H1 (cell line): ENCODE measurements around the gene SH3RF3. TPM values are rescaled to one million over a fixed set of nuclear protein-coding genes. Genes with fewer than 3 reads are reported as not detected.

Experiments
- CTCF ChIA-PET: fragments of 300-600 bp; sonication (Branson Sonifier 250); formaldehyde crosslinking; loops from one replicate; lab custom pipeline; 2021; ENCODE audit not compliant: partially characterized antibody; lab: Charles Lee
- POLR2A ChIA-PET: fragments of 300-600 bp; sonication (Branson Sonifier 250); formaldehyde crosslinking; loops from one replicate; lab custom pipeline; 2021; ENCODE audit warnings: inconsistent platforms; ENCODE audit not compliant: partially characterized antibody; lab: Charles Lee
- DNase-seq, 2 experiments: peaks; one replicate each; pipeline versions ENCODE4 v3.0.0 to v3.0.0-alpha.2; 2010 to 2022; ENCODE audit warnings: low spot score in 2 of 2, low read depth in 1 of 2, mixed read lengths in 1 of 2
- FAIRE-seq: peaks from 2 replicates; lab custom pipeline; 2011; peaks lifted over from hg19 to GRCh38; lab: Jason Lieb, UNC
- H2AFZ ChIP-seq: 2 replicates; pipeline ENCODE4 v1.8.1; 2012; ENCODE audit warnings: low read length, inconsistent platforms
- H2AK5ac ChIP-seq: 2 replicates; pipeline ENCODE4 v1.6.1; 2013; ENCODE audit warnings: low read depth, low read length
- H2BK120ac ChIP-seq: replicated peaks from 2 replicates; pipeline ENCODE3; 2013; ENCODE audit warnings: low read depth, low read length, inconsistent platforms
- H2BK12ac ChIP-seq: 2 replicates; pipeline ENCODE4 v1.6.1; 2013; ENCODE audit warnings: low read depth, low read length
- H2BK15ac ChIP-seq: 2 replicates; pipeline ENCODE4 v1.6.1; 2013; ENCODE audit warnings: low read length
- H2BK20ac ChIP-seq: 2 replicates; pipeline ENCODE4 v1.6.1; 2013; ENCODE audit warnings: low read length
- H2BK5ac ChIP-seq: 2 replicates; pipeline ENCODE4 v1.6.1; 2013; ENCODE audit warnings: low read depth, low read length
- H3K14ac ChIP-seq: 2 replicates; pipeline ENCODE4 v1.6.1; 2013; ENCODE audit warnings: inconsistent platforms; ENCODE audit not compliant: insufficient read length
- H3K18ac ChIP-seq: 2 replicates; pipeline ENCODE4 v1.6.1; 2013; ENCODE audit warnings: low read length; ENCODE audit errors: extremely low read depth
- H3K23ac ChIP-seq: 2 replicates; pipeline ENCODE4 v1.6.1; 2013; ENCODE audit warnings: inconsistent platforms; ENCODE audit not compliant: insufficient read length
- H3K23me2 ChIP-seq: 2 replicates; pipeline ENCODE4 v1.6.1; 2013; ENCODE audit warnings: low read depth, low read length
- H3K27ac ChIP-seq: 2 replicates; pipeline ENCODE4 v1.6.1; 2011; ENCODE audit warnings: low read depth, low read length, inconsistent platforms
- H3K27me3 ChIP-seq, 4 experiments: replicated peaks in 1 of 4; 1 replicate in 1 of 4; 2 replicates in 3 of 4; pipeline versions ENCODE4 v1.6.1 to v1.8.1; 2011 to 2013; ENCODE audit warnings: low read length in 3 of 4, mild to moderate bottlenecking in 3 of 4, inconsistent platforms in 2 of 4, mixed read lengths in 2 of 4, moderate library complexity in 1 of 4; ENCODE audit not compliant: control insufficient read depth in 3 of 4, insufficient read depth in 3 of 4; ENCODE audit errors: extremely low read depth in 1 of 4
- H3K36me3 ChIP-seq, 4 experiments: 2 replicates each; pipeline versions ENCODE4 v1.6.1 to v1.8.1; 2011 to 2013; ENCODE audit warnings: mild to moderate bottlenecking in 4 of 4, low read length in 3 of 4, moderate library complexity in 2 of 4, control low read depth in 1 of 4, inconsistent platforms in 1 of 4; ENCODE audit not compliant: insufficient read depth in 4 of 4, control insufficient read depth in 2 of 4
- H3K4ac ChIP-seq: replicated peaks from 2 replicates; pipeline ENCODE3; 2013; ENCODE audit warnings: low read length, low read depth, mixed read lengths, inconsistent platforms; ENCODE audit not compliant: insufficient read length
- H3K4me1 ChIP-seq, 4 experiments: replicated peaks in 1 of 4; 1 replicate in 1 of 4; 2 replicates in 3 of 4; pipeline versions ENCODE4 v1.6.1 to v1.8.1; 2011 to 2013; ENCODE audit warnings: low read length in 3 of 4, inconsistent platforms in 2 of 4, mixed read lengths in 1 of 4; ENCODE audit not compliant: insufficient read depth in 4 of 4, control insufficient read depth in 3 of 4
- H3K4me2 ChIP-seq, 2 experiments: 2 replicates each; pipeline versions ENCODE4 v1.6.1 to v1.8.1; 2011 to 2013; ENCODE audit warnings: low read depth in 2 of 2, low read length in 2 of 2, control low read depth in 1 of 2, inconsistent platforms in 1 of 2, mild to moderate bottlenecking in 1 of 2; ENCODE audit not compliant: insufficient read depth in 1 of 2
- H3K4me3 ChIP-seq, 4 experiments: fragments of 200-600, 300-600 bp in 1 of 4; sonication (generic), shearing (Covaris generic), sonication (Bioruptor Twin) in 1 of 4; 2 replicates each; pipeline versions ENCODE4 v1.5.1 to v1.8.1; 2011 to 2016; ENCODE audit warnings: low read length in 4 of 4, low read depth in 3 of 4, control low read depth in 2 of 4, inconsistent platforms in 2 of 4, mild to moderate bottlenecking in 2 of 4, mixed read lengths in 1 of 4, moderate library complexity in 1 of 4; ENCODE audit not compliant: insufficient read depth in 2 of 4; ENCODE audit errors: extremely low read depth in 1 of 4
- H3K56ac ChIP-seq: replicated peaks from 2 replicates; pipeline ENCODE3; 2013; ENCODE audit warnings: low read depth, mild to moderate bottlenecking, mixed read lengths, low read length, inconsistent platforms; ENCODE audit not compliant: insufficient read length
- H3K79me1 ChIP-seq: 2 replicates; pipeline ENCODE4 v1.6.1; 2013; ENCODE audit warnings: low read depth, low read length, control low read depth
- H3K79me2 ChIP-seq, 2 experiments: 2 replicates each; pipeline versions ENCODE4 v1.6.1 to v1.8.1; 2012 to 2013; ENCODE audit warnings: low read length in 2 of 2, mild to moderate bottlenecking in 2 of 2, inconsistent platforms in 1 of 2; ENCODE audit not compliant: insufficient read depth in 2 of 2, control insufficient read depth in 1 of 2
- H3K9ac ChIP-seq, 4 experiments: replicated peaks in 1 of 4; 1 replicate in 1 of 4; 2 replicates in 3 of 4; pipeline versions ENCODE4 v1.6.1 to v1.8.1; 2011 to 2013; ENCODE audit warnings: low read depth in 3 of 4, low read length in 3 of 4, control low read depth in 2 of 4, mild to moderate bottlenecking in 2 of 4, moderate library complexity in 2 of 4, inconsistent platforms in 1 of 4; ENCODE audit errors: extremely low read depth in 1 of 4
- H3K9me3 ChIP-seq, 2 experiments: 2 replicates each; pipeline versions ENCODE4 v1.6.1 to v1.8.1; 2012 to 2013; ENCODE audit warnings: mild to moderate bottlenecking in 2 of 2, moderate library complexity in 2 of 2, control low read depth in 1 of 2, inconsistent platforms in 1 of 2, low read depth in 1 of 2, low read length in 1 of 2, mixed read lengths in 1 of 2; ENCODE audit not compliant: insufficient read depth in 2 of 2
- H4K20me1 ChIP-seq, 2 experiments: replicated peaks in 1 of 2; 2 replicates each; pipeline versions ENCODE3 to v1.8.1; 2011 to 2013; ENCODE audit warnings: inconsistent platforms in 2 of 2, low read length in 2 of 2, mild to moderate bottlenecking in 1 of 2; ENCODE audit not compliant: insufficient read depth in 2 of 2, control insufficient read depth in 1 of 2
- H4K5ac ChIP-seq: 2 replicates; pipeline ENCODE4 v1.6.1; 2013; ENCODE audit warnings: low read length, low read depth, mixed read lengths, inconsistent platforms; ENCODE audit not compliant: insufficient read length
- H4K8ac ChIP-seq: 2 replicates; pipeline ENCODE4 v1.8.0; 2013; ENCODE audit warnings: mild to moderate bottlenecking, moderate library complexity, low read length, inconsistent platforms; ENCODE audit not compliant: insufficient read depth; ENCODE audit errors: extremely low read depth
- H4K91ac ChIP-seq: replicated peaks from 2 replicates; pipeline ENCODE3; 2013; ENCODE audit warnings: low read length, mixed read lengths, inconsistent platforms; ENCODE audit not compliant: insufficient read length
- RFX5 ChIP-seq: IDR thresholded peaks from 2 replicates; pipeline ENCODE4 v1.6.1; 2011; ENCODE audit warnings: low read depth, low read length, improper control_type of control experiment, borderline replicate concordance
- WGBS, 2 experiments: shearing (Covaris generic) in 1 of 2; methylation state at CpG; one replicate each; pipeline versions ENCODE4 v1.1.6 to v1.1.7; 2013 to 2015; ENCODE audit warnings: low lambda C conversion rate in 2 of 2, mixed read lengths in 2 of 2, inconsistent platforms in 1 of 2, low coverage in 1 of 2, missing lambda C conversion rate in 1 of 2; ENCODE audit not compliant: insufficient replicate concordance in 2 of 2, insufficient coverage in 1 of 2, insufficient read length in 1 of 2; ENCODE audit errors: extremely low coverage in 1 of 2, missing lambda C conversion rate in 1 of 2; 5-methylcytosine and 5-hydroxymethylcytosine counted together
- polyA plus RNA-seq, 7 experiments: library from polyadenylated mRNA; depleted of rRNA in 3 of 7; stranded (reverse) in 5 of 7; unstranded in 2 of 7; fragments of >200 nt in 5 of 7; fragments of 200-250 nt in 2 of 7; gene quantifications; 1 replicate in 5 of 7; 2 replicates in 1 of 7; 4 replicates in 1 of 7; pipeline versions ENCODE4 v1.2.1 to v1.2.3, GENCODE V29; 2011 to 2013; ENCODE audit warnings: missing spikeins in 2 of 7, mixed read lengths in 2 of 7
- total RNA-seq: library from RNA; stranded (reverse); fragmentation: NEBNext Ultra II Directional; extraction: Animal tissue kit (Norgen Biotek cat#: 25700); gene quantifications from 2 replicates; pipeline ENCODE4 v1.2.1, GENCODE V29; 2021

Gene SH3RF3
- total and polyA plus RNA-seq, 2 of the 8 experiments (the other 6 are each of a cell fraction or from before 2014, with no cell fraction given): 0.11 to 0.65 TPM

DNA sequence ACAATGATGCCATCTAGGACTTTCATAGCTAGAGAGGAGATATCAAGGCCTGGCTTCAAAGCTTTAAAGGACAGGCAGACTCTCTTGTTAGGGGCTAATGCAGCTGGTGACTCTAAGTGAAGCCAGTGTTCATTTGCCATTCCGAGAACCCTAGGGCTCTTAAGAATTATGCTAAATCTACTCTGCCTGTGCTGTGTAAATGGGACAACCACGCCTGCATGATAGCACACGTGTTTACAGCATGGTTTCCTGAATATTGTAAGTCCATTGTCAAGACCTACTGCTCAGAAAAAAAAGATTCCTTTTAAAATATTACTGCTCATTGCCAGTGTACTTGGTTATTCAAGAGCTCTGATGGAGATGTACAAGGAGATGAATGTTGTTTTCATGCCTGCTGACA is 296.4 kb downstream of the SH3RF3 start:
- no peak overlapping the region for H2AFZ ChIP-seq
- H2BK120ac ChIP-seq: no peak overlapping the region
- no peak for TF ChIP-seq RFX5
- H2BK20ac ChIP-seq: no peak overlapping the region
- H3K4me3 ChIP-seq: no peak overlapping the region
- no peaks in the 10 kb centered on the region for H3K27me3 ChIP-seq
- no peak overlapping the region for H4K5ac ChIP-seq
- DNase-seq (no peak), FAIRE-seq (no peak)
- H4K20me1 ChIP-seq: no peaks in the 10 kb centered on the region
- ChIA-PET CTCF (interaction anchor here (0.6 to 2.6 kb wide), 5 partner anchors 10 to 161 kb away, joined by 3 to 16 read pairs (median 3); no protein-coding TSS in a partner anchor), POLR2A (interaction anchor here (0.9 kb wide), 1 partner anchor 15 kb away, joined by 3 read pairs; no protein-coding TSS in a partner anchor)
- no peak overlapping the region for H3K14ac ChIP-seq
- no peak overlapping the region for H2BK15ac ChIP-seq
- H3K4me1 ChIP-seq: no peaks in the 10 kb centered on the region
- no peaks in the 10 kb centered on the region for H3K9me3 ChIP-seq
- 96% methylated on average over 3 of the region's 3 CpGs; no CpG with 5 or more reads in 1 of the 2 experiments for WGBS, 2 experiments
- no peak overlapping the region for H4K91ac ChIP-seq
- no peaks in the 10 kb centered on the region for H3K79me2 ChIP-seq
- H3K4ac ChIP-seq: no peak overlapping the region
- H3K9ac ChIP-seq: no peak overlapping the region
- no peak overlapping the region for H3K27ac ChIP-seq
- H2BK5ac ChIP-seq: no peak overlapping the region
- no peaks in the 10 kb centered on the region for H3K23me2 ChIP-seq
- H3K36me3 ChIP-seq: no peaks in the 10 kb centered on the region
- H2BK12ac ChIP-seq: no peak overlapping the region
- no peak overlapping the region for H4K8ac ChIP-seq
- H3K18ac ChIP-seq: no peak overlapping the region
- H2AK5ac ChIP-seq: no peak overlapping the region
- no peak overlapping the region for H3K23ac ChIP-seq
- no peak overlapping the region for H3K4me2 ChIP-seq
- no peak overlapping the region for H3K56ac ChIP-seq
- no peaks in the 10 kb centered on the region for H3K79me1 ChIP-seq
